K562 (cell line): ENCODE data around the gene RHEB. TPM values are rescaled to one million over a fixed set of nuclear protein-coding genes. Genes with fewer than 3 reads are reported as not detected.
A peak's percentile ranks its signal among the peaks of the same experiment; 100 is the strongest.

ENCODE experiments used
- CBX3 ChIP-seq, 2 experiments: IDR thresholded peaks; 1 replicate in 1 of 2; 2 replicates in 1 of 2; pipeline ENCODE4 v1.6.1; 2012; ENCODE audit warnings: inconsistent platforms in 2 of 2, low read length in 2 of 2, borderline replicate concordance in 1 of 2, control low read depth in 1 of 2
- EGR1 ChIP-seq: fragments of 450-650 bp; conservative IDR thresholded peaks from 2 replicates; pipeline ENCODE4 v1.6.1; 2017; ENCODE audit warnings: mild to moderate bottlenecking
- ELK1 ChIP-seq: sonication (generic); formaldehyde crosslinking; IDR thresholded peaks from 2 replicates; pipeline ENCODE4 v1.8.1; 2022; ENCODE audit warnings: missing genetic modification reagents
- ILK ChIP-seq: fragments of 450-650 bp; IDR thresholded peaks from 2 replicates; pipeline ENCODE4 v1.6.1; 2016; ENCODE audit warnings: missing genetic modification characterization, low read depth, mild to moderate bottlenecking, missing compliant biosample characterization, moderate library complexity, borderline replicate concordance
- MBD2 ChIP-seq: sonication (generic); IDR thresholded peaks from 2 replicates; pipeline ENCODE4 v1.6.1; 2016; ENCODE audit warnings: low read depth, borderline replicate concordance
- MCM7 ChIP-seq, 2 experiments: fragments of 450-650 bp; IDR thresholded peaks; 2 replicates each; pipeline ENCODE4 v1.6.1; 2016 to 2018
- MTA3 ChIP-seq: fragments of 450-650 bp; formaldehyde crosslinking; IDR thresholded peaks from 2 replicates; pipeline ENCODE4 v1.6.1; 2017; ENCODE audit warnings: mild to moderate bottlenecking, borderline replicate concordance
- NFIX ChIP-seq: fragments of 250-450 bp; sonication (Bioruptor Pico); IDR thresholded peaks from 2 replicates; pipeline ENCODE4 v1.4.0; 2020; ENCODE audit warnings: low read depth, mild to moderate bottlenecking, moderate library complexity
- NKRF ChIP-seq: fragments of 450-650 bp; IDR thresholded peaks from 2 replicates; pipeline ENCODE4 v1.6.1; 2016; ENCODE audit warnings: borderline replicate concordance
- PBX2 ChIP-seq, 2 experiments: IDR thresholded peaks in 1 of 2; conservative IDR thresholded peaks in 1 of 2; 2 replicates each; pipeline ENCODE4 v1.6.1; 2016; ENCODE audit warnings: low read depth in 2 of 2, mild to moderate bottlenecking in 1 of 2, missing compliant biosample characterization in 1 of 2, missing genetic modification characterization in 1 of 2, moderate library complexity in 1 of 2
- PKNOX1 ChIP-seq: fragments of 450-650 bp; IDR thresholded peaks from 2 replicates; pipeline ENCODE4 v1.6.1; 2016
- TRIM28 ChIP-seq: fragments of 450-650 bp; IDR thresholded peaks from 2 replicates; pipeline ENCODE4 v1.6.1; 2017
- USF1 ChIP-seq: sonication (generic); formaldehyde crosslinking; IDR thresholded peaks from 2 replicates; pipeline ENCODE4 v1.9.0; 2022; ENCODE audit warnings: mild to moderate bottlenecking, missing genetic modification reagents
- WHSC1 ChIP-seq: IDR thresholded peaks from one replicate; pipeline ENCODE4 v1.6.1; 2012; ENCODE audit warnings: low read length, control low read depth, inconsistent platforms
- ZNF23 ChIP-seq: fragments of 250-450 bp; sonication (Bioruptor Pico); IDR thresholded peaks from 2 replicates; pipeline ENCODE4 v1.4.0; 2020; ENCODE audit warnings: mild to moderate bottlenecking
- ZNF511 ChIP-seq: sonication (generic); formaldehyde crosslinking; IDR thresholded peaks from 2 replicates; pipeline ENCODE4 v1.8.0; 2022; ENCODE audit warnings: mild to moderate bottlenecking, missing genetic modification reagents
- polyA plus RNA-seq, 8 experiments: library from polyadenylated mRNA; depleted of rRNA in 4 of 8; stranded (reverse) in 5 of 8; unstranded in 3 of 8; fragments of >200 nt; fragmentation: Nextera tagmentation in 2 of 8; fragmentation: Illumina TruSeq in 1 of 8; extraction: Ambion mirVana in 2 of 8; extraction: Trizol in 1 of 8; gene quantifications; 2 replicates each; pipeline versions ENCODE4 v1.2.1 to v1.2.3, GENCODE V29; 2011 to 2014; ENCODE audit warnings: inconsistent platforms in 1 of 8, missing spikeins in 1 of 8
- total RNA-seq, 7 experiments: library from RNA; depleted of rRNA in 6 of 7; stranded (reverse); fragments of >200 nt in 6 of 7; fragmentation: Illumina TruSeq in 2 of 7; extraction: Trizol in 2 of 7; gene quantifications; 2 replicates each; pipeline versions ENCODE4 v1.2.1 to v1.2.3, GENCODE V29; 2011 to 2021; ENCODE audit warnings: low replicate concordance in 1 of 7

RHEB gene
- total and polyA plus RNA-seq, 9 of the 15 experiments (the other 6 are each of a cell fraction or from before 2014, with no cell fraction given), result 28.5 to 249 (median 182) TPM

GRCh38 chr7:151462306-151462779 is 57.4 kb downstream of the RHEB start (continued):
- no peak for TF ChIP-seq PBX2 (CRISPR knock-in tag; IDR thresholded peaks at IDR 0.05; ENCODE audit: low read depth)
- no peak for TF ChIP-seq PBX2 (tag; conservative IDR thresholded peaks at IDR 0.05; ENCODE audit: low read depth)
- TF ChIP-seq MBD2, result no peak
- peak in 1 of 2 experiments; percentile 92; a peak in 1 of 3 replicates for TF ChIP-seq CBX3 (IDR thresholded peaks at IDR 0.05; ENCODE audit: borderline replicate concordance in 1 of 2, low read length in 2 of 2)
- no peak for TF ChIP-seq ZNF511 (CRISPR knock-in tag)
- TF ChIP-seq NKRF, result no peak
- no peak for TF ChIP-seq WHSC1
- no peak for TF ChIP-seq EGR1
- no peak for TF ChIP-seq ELK1
- TF ChIP-seq ZNF23 (CRISPR knock-in tag), result no peak
- TF ChIP-seq MTA3, result 0 out of 2 replicates have a peak, but pooled peaks have one; percentile 23
- no peak for TF ChIP-seq ILK
- TF ChIP-seq USF1 (CRISPR knock-in tag), result no peak
- no peak for TF ChIP-seq MCM7 (IDR thresholded peaks at IDR 0.05)
- no peak for TF ChIP-seq NFIX (CRISPR knock-in tag)
- TF ChIP-seq PKNOX1, result no peak
- TF ChIP-seq TRIM28, result peak; percentile 98
